Gastrocnemius medialis (tissue), 4 donors: ENCODE data around the gene HADHB.

Source experiments
- CTCF ChIP-seq, 5 experiments: fragments of 450-650 bp in 3 of 5; fragments of 200-600 bp in 2 of 5; sonication (generic) in 2 of 5; IDR thresholded peaks in 4 of 5; conservative IDR thresholded peaks in 1 of 5; 1 replicate in 4 of 5; 2 replicates in 1 of 5; pipeline ENCODE4 v1.5.1; 2016 to 2019; ENCODE audit warnings: antibody characterized with exemption in 5 of 5, mild to moderate bottlenecking in 3 of 5, moderate library complexity in 3 of 5
- POLR2A ChIP-seq, 2 donors: fragments of 450-650 bp; IDR thresholded peaks; one replicate each; pipeline ENCODE4 v1.6.1; 2017; ENCODE audit warnings: antibody characterized with exemption in 2 of 2, mild to moderate bottlenecking in 2 of 2, moderate library complexity in 2 of 2

DNA sequence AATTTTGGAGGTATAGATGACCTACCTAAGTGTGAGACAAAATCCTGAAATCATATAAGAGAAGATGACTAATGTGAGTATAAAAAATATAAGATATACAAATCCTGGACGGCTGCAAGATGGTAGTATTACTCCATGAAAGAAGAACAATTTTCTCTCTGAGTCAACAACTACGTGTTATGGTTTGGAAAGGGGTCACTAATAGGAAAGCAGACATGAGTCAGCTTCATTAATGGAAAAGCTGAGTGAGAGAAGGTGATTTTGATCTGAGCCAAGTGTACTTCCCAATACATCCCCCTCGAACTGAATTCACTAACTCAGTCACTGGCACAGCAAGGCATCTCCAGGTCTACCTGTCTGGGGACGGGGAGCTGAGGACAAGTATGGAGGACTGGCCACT is 81.1 kb downstream of the HADHB start:
- TF ChIP-seq CTCF (IDR thresholded peaks at IDR 0.05 in 4 of 5, conservative IDR thresholded peaks at IDR 0.05 in 1 of 5) (no peak), POLR2A (IDR thresholded peaks at IDR 0.05) (no peak)
